GM13977 (cell line): ENCODE data around the gene NEXN.
"Not testable (repeated sequence)": the region's sequence is repeated elsewhere in the genome, so short reads cannot be mapped to it uniquely, and the experiment has no call there.

Experiments used
- DNase-seq: peaks from one replicate; pipeline ENCODE4 v3.0.0; 2012; ENCODE audit warnings: low spot score
- in situ Hi-C: fragments of 300-500 bp; cut with MboI; formaldehyde crosslinking; loops from one replicate; pipeline ENCODE4 v1.12.0; 2022; ENCODE audit warnings: low sequenced_read_pairs, low pct_unique_long_range_greater_than_20kb, mixed read lengths, inconsistent platforms; ENCODE audit not compliant: unreplicated experiment
- TF ChIP-seq, protein P1 (sequence below): IDR thresholded peaks from 2 replicates; pipeline ENCODE4 v1.5.1; 2012; ENCODE audit warnings: mild to moderate bottlenecking, control low read depth; ENCODE audit not compliant: insufficient read depth; ENCODE audit errors: extremely low read depth, missing control alignments

Gene NEXN

DNA sequence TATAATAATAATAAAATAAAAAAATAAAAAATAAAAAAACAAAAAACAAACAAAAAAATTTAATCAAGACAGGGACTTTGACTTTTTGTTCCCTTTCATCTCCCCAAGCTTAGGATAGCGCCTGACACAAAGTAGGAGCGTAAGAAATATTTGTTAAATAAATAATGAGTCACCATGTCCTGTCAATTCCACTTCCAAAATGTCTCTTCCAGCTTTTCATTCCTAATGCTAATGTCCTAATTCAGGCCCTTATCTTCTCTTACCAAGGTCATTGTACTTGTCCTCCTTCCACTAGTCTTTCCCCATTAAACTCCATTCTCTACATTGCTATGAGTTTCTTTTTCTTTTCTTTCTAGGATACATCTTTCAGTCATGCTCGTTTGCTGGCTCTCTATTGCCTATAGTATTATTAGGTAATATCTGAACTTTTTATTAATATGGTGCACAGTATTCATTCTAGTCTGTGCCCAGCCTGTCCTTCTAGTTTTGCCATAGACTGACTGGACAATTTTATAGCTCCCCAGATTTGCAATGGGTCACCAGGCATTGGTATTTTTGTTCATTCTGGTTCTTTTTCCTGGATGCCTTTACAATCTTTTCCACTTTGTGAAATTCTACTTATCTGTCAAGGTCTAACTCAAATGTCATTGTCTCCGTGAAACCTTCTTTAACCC lies 11.4 kb downstream of the NEXN start:
- in situ Hi-C loops: no loop called here
- DNase-seq: no peak
- TF ChIP-seq, protein P1, sequence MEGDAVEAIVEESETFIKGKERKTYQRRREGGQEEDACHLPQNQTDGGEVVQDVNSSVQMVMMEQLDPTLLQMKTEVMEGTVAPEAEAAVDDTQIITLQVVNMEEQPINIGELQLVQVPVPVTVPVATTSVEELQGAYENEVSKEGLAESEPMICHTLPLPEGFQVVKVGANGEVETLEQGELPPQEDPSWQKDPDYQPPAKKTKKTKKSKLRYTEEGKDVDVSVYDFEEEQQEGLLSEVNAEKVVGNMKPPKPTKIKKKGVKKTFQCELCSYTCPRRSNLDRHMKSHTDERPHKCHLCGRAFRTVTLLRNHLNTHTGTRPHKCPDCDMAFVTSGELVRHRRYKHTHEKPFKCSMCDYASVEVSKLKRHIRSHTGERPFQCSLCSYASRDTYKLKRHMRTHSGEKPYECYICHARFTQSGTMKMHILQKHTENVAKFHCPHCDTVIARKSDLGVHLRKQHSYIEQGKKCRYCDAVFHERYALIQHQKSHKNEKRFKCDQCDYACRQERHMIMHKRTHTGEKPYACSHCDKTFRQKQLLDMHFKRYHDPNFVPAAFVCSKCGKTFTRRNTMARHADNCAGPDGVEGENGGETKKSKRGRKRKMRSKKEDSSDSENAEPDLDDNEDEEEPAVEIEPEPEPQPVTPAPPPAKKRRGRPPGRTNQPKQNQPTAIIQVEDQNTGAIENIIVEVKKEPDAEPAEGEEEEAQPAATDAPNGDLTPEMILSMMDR: no peak

DNA sequence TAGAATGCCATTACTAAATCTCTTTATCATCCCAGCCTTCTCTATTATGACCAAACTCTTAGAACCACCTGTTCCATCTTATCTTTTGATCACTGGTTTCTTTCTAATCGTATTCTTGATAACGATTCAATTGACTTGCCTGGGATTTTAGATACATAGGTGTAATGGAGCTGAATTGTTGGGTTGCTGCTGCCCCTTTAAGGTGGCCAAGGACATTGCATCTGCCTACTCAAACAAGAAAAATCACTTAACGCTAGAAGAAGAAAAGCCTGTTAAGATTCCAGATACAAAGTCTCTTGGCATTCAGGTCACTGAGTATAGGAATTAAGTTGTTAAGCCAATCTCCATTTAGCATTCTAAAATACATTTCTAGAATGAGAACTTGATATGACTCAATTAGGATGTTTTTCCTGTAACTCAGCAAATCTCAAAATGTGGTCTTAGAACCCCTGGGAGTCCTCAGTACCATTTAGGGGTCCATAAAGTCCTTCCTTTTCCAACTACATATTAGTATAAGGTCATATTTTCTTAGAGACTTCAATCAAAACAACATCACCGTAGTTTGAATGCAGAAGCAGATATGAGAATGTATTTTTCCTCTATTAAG lies 12.4 kb downstream of the NEXN start:
- in situ Hi-C loops: no loop called here
- peak; percentile 30 for DNase-seq
- TF ChIP-seq, protein P1: peak; percentile 74

DNA sequence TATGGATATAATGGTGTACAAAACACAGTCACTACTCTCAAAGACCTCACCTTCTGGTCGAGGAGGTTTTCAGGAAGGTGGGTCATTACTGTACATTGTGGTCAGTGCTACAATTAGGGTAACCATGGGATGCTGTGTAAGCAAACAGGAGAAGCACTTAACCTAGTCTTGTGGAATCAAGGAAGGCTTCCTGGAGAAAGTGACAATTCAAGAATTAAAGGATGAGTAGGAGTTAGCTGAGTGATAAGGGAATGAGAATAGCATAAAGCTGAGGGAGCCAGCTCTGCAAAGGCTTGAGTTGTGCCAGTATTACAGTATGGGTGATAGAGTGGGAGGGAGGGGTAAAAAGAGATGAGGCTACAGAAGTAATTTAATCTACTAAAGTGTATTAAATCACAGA lies 17.2 kb downstream of the NEXN start:
- TF ChIP-seq, protein P1: no peak
- in situ Hi-C loops: no loop called here
- DNase-seq: no peak

DNA sequence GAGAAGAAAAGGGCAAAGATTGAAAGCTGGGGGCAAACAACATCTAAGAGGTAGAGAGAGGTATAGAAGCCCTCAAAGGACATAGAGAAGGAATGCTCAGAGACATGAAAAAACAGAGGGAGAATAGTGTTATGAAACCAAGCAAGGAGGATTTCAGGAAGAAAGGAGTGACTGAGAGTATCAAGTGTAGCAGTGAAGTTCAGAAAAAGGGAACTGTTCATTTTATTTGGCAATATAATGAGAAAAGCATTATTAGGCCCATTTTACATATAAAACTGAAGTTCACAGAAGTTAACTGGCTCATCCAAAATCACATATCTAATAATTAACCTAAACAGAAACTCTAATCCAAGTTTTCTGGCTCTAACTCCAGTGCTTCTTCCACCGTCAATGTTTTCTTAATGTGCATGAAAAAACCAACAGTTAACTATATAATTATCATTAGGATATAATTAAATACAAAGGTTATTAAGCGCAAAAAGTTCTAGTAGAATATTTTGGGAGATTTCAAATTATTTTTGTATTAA lies 17.7 kb downstream of the NEXN start:
- TF ChIP-seq, protein P1: no peak
- DNase-seq: no peak
- in situ Hi-C loops: no loop called here

DNA sequence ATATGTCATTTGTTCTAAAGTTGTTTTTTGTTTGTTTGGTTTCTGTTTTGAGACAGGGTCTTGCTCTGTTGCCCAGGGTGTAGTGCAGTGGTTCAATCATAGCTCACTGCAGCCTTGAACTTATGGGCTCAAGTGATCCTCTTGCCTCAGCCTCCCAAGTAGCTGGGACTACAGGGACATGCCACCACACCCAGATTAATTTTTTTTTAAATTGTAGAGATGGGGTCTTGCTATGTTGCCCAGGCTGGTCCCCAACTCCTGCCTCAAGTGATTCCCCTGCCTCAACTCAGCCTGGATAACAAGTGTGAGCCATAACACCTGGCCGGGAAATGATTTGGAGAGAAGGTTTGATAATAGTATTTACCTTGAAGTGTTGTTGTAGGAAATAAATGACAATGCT lies 18.2 kb downstream of the NEXN start:
- TF ChIP-seq, protein P1: no peak
- in situ Hi-C loops: no loop called here
- no peak for DNase-seq

DNA sequence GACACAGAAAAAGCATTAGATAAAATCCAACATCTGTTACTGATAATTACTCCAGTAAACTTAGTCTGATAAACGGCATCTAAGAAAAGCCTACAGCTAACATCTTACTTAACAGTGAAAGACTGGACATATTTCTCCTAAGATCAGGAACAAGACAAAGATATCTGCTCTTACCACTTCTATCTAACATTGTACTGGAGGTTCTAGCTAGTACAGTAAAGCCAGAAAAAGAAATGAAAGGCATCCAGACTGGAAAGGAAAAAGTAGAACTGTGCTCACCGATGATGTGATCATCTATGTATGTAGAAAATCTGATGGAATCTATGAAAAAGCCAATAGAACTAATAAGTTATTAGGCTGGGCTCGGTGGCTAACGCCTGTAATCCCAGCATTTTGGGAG lies 21.7 kb downstream of the NEXN start:
- DNase-seq: no peak
- in situ Hi-C loops: no loop called here

DNA sequence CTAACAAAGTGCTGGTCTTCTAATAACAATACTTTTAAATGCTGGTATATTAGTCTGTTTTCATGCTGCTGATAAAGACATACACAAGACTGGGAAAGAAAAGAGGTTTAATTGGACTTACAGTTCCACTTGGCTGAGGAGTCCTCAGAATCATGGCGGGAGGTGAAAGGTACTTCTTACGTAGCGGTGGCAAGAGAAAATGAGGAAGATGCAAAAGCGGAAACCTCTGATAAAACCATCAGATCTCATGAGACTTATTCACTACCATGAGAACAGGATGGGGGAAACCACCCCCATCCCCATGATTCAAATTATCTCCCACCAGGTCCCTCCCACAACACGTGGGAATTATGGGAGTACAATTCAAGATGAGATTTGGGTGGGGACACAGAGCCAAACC lies 30.5 kb downstream of the NEXN start:
- in situ Hi-C loops, DNase-seq: not testable (repeated sequence)

More for the DNA sequence above, 21.7 kb downstream of the NEXN start:
- TF ChIP-seq, protein P1: no peak
